ENCODE measurements around the gene EIF5AL1.
"Not testable (repeated sequence)": the region's sequence is repeated elsewhere in the genome, so short reads cannot be mapped to it uniquely, and the experiment has no call there.

- TF ChIP-seq, protein P1, sequence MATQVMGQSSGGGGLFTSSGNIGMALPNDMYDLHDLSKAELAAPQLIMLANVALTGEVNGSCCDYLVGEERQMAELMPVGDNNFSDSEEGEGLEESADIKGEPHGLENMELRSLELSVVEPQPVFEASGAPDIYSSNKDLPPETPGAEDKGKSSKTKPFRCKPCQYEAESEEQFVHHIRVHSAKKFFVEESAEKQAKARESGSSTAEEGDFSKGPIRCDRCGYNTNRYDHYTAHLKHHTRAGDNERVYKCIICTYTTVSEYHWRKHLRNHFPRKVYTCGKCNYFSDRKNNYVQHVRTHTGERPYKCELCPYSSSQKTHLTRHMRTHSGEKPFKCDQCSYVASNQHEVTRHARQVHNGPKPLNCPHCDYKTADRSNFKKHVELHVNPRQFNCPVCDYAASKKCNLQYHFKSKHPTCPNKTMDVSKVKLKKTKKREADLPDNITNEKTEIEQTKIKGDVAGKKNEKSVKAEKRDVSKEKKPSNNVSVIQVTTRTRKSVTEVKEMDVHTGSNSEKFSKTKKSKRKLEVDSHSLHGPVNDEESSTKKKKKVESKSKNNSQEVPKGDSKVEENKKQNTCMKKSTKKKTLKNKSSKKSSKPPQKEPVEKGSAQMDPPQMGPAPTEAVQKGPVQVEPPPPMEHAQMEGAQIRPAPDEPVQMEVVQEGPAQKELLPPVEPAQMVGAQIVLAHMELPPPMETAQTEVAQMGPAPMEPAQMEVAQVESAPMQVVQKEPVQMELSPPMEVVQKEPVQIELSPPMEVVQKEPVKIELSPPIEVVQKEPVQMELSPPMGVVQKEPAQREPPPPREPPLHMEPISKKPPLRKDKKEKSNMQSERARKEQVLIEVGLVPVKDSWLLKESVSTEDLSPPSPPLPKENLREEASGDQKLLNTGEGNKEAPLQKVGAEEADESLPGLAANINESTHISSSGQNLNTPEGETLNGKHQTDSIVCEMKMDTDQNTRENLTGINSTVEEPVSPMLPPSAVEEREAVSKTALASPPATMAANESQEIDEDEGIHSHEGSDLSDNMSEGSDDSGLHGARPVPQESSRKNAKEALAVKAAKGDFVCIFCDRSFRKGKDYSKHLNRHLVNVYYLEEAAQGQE (IDR thresholded peaks at IDR 0.05): not testable (repeated sequence)
- not testable (repeated sequence) for TF ChIP-seq RXRA (IDR thresholded peaks at IDR 0.05); RAD21 (IDR thresholded peaks at IDR 0.05); MAX (IDR thresholded peaks at IDR 0.05); TAF1 (conservative IDR thresholded peaks at IDR 0.05); FOXA1 (IDR thresholded peaks at IDR 0.05); EGR1 (IDR thresholded peaks at IDR 0.05; ENCODE audit: low read depth in 2 of 2); JUND (IDR thresholded peaks at IDR 0.05); GABPA (IDR thresholded peaks at IDR 0.05 in 1 of 2, conservative IDR thresholded peaks at IDR 0.05 in 1 of 2); SP1 (IDR thresholded peaks at IDR 0.05)
- TF ChIP-seq, protein P2, sequence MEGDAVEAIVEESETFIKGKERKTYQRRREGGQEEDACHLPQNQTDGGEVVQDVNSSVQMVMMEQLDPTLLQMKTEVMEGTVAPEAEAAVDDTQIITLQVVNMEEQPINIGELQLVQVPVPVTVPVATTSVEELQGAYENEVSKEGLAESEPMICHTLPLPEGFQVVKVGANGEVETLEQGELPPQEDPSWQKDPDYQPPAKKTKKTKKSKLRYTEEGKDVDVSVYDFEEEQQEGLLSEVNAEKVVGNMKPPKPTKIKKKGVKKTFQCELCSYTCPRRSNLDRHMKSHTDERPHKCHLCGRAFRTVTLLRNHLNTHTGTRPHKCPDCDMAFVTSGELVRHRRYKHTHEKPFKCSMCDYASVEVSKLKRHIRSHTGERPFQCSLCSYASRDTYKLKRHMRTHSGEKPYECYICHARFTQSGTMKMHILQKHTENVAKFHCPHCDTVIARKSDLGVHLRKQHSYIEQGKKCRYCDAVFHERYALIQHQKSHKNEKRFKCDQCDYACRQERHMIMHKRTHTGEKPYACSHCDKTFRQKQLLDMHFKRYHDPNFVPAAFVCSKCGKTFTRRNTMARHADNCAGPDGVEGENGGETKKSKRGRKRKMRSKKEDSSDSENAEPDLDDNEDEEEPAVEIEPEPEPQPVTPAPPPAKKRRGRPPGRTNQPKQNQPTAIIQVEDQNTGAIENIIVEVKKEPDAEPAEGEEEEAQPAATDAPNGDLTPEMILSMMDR (IDR thresholded peaks at IDR 0.05; ENCODE audit: low read depth, low read length, missing input control): not testable (repeated sequence)
- TF ChIP-seq, protein P3, sequence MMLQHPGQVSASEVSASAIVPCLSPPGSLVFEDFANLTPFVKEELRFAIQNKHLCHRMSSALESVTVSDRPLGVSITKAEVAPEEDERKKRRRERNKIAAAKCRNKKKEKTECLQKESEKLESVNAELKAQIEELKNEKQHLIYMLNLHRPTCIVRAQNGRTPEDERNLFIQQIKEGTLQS (IDR thresholded peaks at IDR 0.05): not testable (repeated sequence)
These were observed 32.8 kb downstream of the EIF5AL1 start for GRCh38 chr10:79544926-79545659.

Data from liver (tissue), 3 donors.